ENCODE results near the gene DSE.

DSE gene

DNA sequence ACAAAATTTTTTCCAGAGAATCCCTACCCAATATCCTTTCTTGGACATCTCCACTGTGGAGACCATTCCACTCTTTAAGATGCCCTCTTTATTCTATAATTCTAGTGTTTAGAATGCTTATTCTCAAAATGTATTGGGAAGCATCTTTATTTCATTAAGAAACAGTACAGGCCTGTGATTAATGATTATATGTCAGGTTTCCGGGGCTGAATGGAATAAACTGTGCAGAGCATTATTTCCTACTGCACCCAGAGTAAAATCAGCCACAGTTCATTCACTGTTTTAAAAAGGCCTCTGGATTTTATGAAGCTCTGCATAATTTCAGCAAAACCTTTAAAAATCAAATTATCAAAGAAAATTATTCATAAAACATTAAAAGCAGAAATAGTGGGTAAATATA is 42.6 kb downstream of the DSE start:
- 100% methylated on average over 1 of the region's 1 CpG for WGBS

DNA sequence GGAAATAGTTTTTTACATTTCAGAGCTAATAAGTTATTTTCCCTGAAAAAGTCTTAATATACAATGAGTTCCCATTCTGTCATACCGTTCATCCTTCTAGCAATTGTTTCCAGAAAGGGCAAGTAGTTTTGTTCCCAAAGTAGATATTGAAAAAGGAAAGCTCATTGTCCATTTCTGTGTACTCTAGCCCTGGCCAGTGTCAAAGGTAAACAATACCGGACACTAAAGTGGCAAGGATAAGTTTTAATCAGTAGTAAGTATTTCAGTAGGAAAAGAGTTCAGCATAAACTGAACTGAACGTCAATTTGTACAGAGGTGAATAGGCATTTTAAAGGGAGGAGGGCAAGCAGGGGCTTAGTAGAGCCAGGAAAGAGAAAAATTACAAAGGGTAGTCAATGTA is 46.9 kb downstream of the DSE start:
- no peaks in the 10 kb centered on the region for H3K36me3 ChIP-seq (ENCODE audit: insufficient read depth, low read length)
- H3K4me1 ChIP-seq (ENCODE audit: insufficient read depth, low read length), result peaks cover 19% of the 10 kb centered on the region
- WGBS, result 95% methylated on average over 3 of the region's 3 CpGs

More for the DNA sequence above, 42.6 kb downstream of the DSE start:
- H3K27ac ChIP-seq (ENCODE audit: low read depth, low read length), result no peak overlapping the region
- no peaks in the 10 kb centered on the region for H3K27me3 ChIP-seq (ENCODE audit: insufficient read depth, low read length)
- peaks cover 6% of the 10 kb centered on the region; the same call in 1 of the 2 replicates for H3K36me3 ChIP-seq (ENCODE audit: insufficient read depth, low read length)
- peaks cover 18% of the 10 kb centered on the region for H3K4me1 ChIP-seq (ENCODE audit: insufficient read depth, low read length)
- H3K9ac ChIP-seq (ENCODE audit: low read depth, low read length), result no peak overlapping the region
- no peaks in the 10 kb centered on the region for H3K9me3 ChIP-seq (ENCODE audit: insufficient read depth, low read depth, low read length)
- no peak overlapping the region for H3K4me3 ChIP-seq (ENCODE audit: low read length)

DNA sequence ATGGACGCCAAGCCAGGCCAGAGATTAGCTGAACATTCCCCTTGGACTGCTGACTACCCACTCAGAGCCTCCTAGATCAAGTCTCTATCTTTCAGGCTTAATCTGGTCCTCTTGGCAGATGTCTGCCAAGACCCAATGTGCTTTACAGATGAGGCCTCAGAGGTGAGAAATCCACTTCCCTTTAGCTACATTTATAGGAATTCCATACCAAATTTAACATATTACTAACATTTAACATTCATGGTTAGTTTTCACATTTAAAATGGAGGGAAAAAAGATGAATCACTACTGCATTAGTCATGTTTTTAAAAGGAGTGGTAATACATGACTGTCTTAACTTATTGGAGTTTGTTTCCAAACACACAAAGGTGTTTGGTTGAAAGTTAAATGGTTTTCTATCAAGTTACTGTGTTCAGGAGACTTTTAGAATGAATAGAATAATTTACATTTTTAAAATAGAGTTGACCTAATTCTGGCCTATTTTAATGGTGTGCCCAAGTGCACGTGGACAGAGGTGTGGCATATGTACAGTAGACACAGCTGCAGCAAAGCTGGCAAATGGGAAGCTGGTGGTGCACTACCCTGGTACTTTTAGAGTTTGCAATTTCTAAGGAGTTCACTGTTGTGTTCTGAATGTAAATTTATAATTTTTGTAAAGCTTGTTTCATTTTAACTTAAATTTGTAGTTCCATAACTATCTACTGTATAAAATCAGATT is 48.5 kb downstream of the DSE start:
- Histone ChIP-seq H3K9ac (ENCODE audit: low read depth, low read length) (no peak overlapping the region), H3K9me3 (ENCODE audit: insufficient read depth, low read depth, low read length) (no peaks in the 10 kb centered on the region), H3K4me3 (ENCODE audit: low read length) (no peak overlapping the region), H3K27me3 (ENCODE audit: insufficient read depth, low read length) (no peaks in the 10 kb centered on the region), H3K36me3 (ENCODE audit: insufficient read depth, low read length) (no peaks in the 10 kb centered on the region), H3K27ac (ENCODE audit: low read depth, low read length) (no peak overlapping the region), H3K4me1 (ENCODE audit: insufficient read depth, low read length) (peaks cover 19% of the 10 kb centered on the region)
- WGBS, result 92% methylated on average over 2 of the region's 2 CpGs

More for the DNA sequence above, 46.9 kb downstream of the DSE start:
- H3K9me3 ChIP-seq (ENCODE audit: insufficient read depth, low read depth, low read length), result no peaks in the 10 kb centered on the region
- no peaks in the 10 kb centered on the region for H3K27me3 ChIP-seq (ENCODE audit: insufficient read depth, low read length)
- no peak overlapping the region for H3K9ac ChIP-seq (ENCODE audit: low read depth, low read length)
- H3K27ac ChIP-seq (ENCODE audit: low read depth, low read length), result no peak overlapping the region
- no peak overlapping the region for H3K4me3 ChIP-seq (ENCODE audit: low read length)

DNA sequence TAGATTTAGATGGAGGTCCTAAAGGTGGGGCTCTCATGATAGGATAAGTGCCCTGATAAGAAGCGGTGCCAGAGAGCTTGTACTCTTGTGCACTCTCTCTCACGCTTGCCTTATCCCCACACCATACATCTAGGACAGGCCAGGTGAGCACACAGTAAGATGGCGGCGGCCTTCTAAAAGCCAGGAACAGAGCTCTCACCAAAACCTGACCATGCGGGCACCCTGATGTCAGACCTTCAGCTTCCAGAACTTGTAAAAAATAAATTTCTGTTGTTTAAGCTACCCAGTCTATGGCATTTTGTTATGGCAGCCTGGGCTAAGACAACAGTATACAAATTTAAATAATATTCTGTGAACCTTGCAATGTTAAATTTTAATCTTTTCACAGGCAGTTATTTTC is 49.6 kb downstream of the DSE start:
- 95% methylated on average over 5 of the region's 5 CpGs for WGBS

DNA sequence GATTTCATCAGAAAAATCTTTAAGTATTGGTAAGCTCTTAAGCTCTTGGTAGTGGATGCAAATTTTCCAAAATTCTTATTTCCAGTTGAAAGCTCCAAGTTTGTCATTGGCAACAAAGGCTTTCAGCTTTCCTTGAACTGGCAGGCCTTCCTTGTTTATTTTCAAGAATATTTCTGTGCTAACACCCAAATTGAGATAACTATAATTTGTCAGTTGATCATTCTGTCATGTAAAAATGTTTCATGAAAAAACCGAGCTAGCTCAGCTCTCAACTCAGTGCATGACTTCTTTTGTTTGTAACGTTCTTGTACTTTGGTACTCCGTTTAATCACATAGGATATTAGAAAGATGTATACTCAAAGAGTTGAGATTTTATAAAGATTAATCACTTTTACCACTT is 51.5 kb downstream of the DSE start:
- WGBS, result 92% methylated on average over 2 of the region's 3 CpGs
- no peak overlapping the region for H3K4me3 ChIP-seq (ENCODE audit: low read length)
- H3K9me3 ChIP-seq (ENCODE audit: insufficient read depth, low read depth, low read length), result no peaks in the 10 kb centered on the region

More for the DNA sequence above, 49.6 kb downstream of the DSE start:
- Histone ChIP-seq H3K36me3 (ENCODE audit: insufficient read depth, low read length) (no peaks in the 10 kb centered on the region), H3K27ac (ENCODE audit: low read depth, low read length) (no peak overlapping the region), H3K4me3 (ENCODE audit: low read length) (no peak overlapping the region), H3K9ac (ENCODE audit: low read depth, low read length) (no peak overlapping the region), H3K4me1 (ENCODE audit: insufficient read depth, low read length) (peaks cover 23% of the 10 kb centered on the region), H3K9me3 (ENCODE audit: insufficient read depth, low read depth, low read length) (no peaks in the 10 kb centered on the region), H3K27me3 (ENCODE audit: insufficient read depth, low read length) (no peaks in the 10 kb centered on the region)

DNA sequence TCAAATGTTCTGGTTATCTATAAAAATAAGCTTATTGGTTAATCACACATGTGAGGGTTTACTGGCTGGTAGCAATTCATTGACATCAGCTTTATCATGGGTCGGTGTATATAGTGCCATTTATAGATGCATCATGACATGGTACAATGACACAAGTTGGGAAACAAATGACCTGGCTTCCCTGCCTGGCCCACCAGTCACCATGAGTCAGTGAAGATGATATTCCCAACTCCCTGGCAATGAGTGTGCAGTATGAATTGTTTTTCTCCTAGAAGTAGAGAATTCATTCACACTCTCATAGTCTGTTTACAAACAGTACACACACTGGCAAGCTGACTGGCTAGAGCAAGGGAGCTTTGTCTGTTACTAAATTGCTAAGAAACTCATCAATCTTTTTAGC is 53.3 kb downstream of the DSE start:
- WGBS, result 98% methylated on average over 1 of the region's 1 CpG

More for the DNA sequence above, 51.5 kb downstream of the DSE start:
- no peaks in the 10 kb centered on the region for H3K27me3 ChIP-seq (ENCODE audit: insufficient read depth, low read length)
- H3K4me1 ChIP-seq (ENCODE audit: insufficient read depth, low read length), result peaks cover 17% of the 10 kb centered on the region
- peaks cover 13% of the 10 kb centered on the region for H3K36me3 ChIP-seq (ENCODE audit: insufficient read depth, low read length)
- H3K9ac ChIP-seq (ENCODE audit: low read depth, low read length), result no peak overlapping the region
- H3K27ac ChIP-seq (ENCODE audit: low read depth, low read length), result no peak overlapping the region; the same call in 1 of the 2 replicates

DNA sequence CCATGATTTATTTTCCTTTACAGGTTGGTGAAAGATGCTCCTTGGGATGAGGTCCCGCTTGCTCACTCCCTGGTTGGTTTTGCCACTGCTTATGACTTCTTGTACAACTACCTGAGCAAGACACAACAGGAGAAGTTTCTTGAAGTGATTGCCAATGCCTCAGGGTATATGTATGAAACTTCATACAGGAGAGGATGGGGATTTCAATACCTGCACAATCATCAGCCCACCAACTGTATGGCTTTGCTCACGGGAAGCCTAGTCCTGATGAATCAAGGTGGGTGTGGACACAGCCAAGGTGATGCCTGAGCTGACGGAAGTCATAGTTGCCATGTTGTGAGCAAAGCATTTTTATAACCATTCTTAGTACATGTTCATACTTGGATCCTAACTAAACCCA is 55.8 kb downstream of the DSE start:
- WGBS, result 100% methylated on average over 3 of the region's 3 CpGs
- Histone ChIP-seq H3K27ac (ENCODE audit: low read depth, low read length) (no peak overlapping the region), H3K4me1 (ENCODE audit: insufficient read depth, low read length) (peaks cover 22% of the 10 kb centered on the region), H3K27me3 (ENCODE audit: insufficient read depth, low read length) (no peaks in the 10 kb centered on the region), H3K36me3 (ENCODE audit: insufficient read depth, low read length) (peaks cover 43% of the 10 kb centered on the region), H3K9ac (ENCODE audit: low read depth, low read length) (no peak overlapping the region), H3K9me3 (ENCODE audit: insufficient read depth, low read depth, low read length) (no peaks in the 10 kb centered on the region), H3K4me3 (ENCODE audit: low read length) (no peak overlapping the region)

More for the DNA sequence above, 53.3 kb downstream of the DSE start:
- Histone ChIP-seq H3K9me3 (ENCODE audit: insufficient read depth, low read depth, low read length) (no peaks in the 10 kb centered on the region), H3K4me1 (ENCODE audit: insufficient read depth, low read length) (peaks cover 17% of the 10 kb centered on the region), H3K9ac (ENCODE audit: low read depth, low read length) (no peak overlapping the region), H3K4me3 (ENCODE audit: low read length) (no peak overlapping the region), H3K27me3 (ENCODE audit: insufficient read depth, low read length) (no peaks in the 10 kb centered on the region), H3K27ac (ENCODE audit: low read depth, low read length) (no peak overlapping the region), H3K36me3 (ENCODE audit: insufficient read depth, low read length) (peaks cover 27% of the 10 kb centered on the region)

DNA sequence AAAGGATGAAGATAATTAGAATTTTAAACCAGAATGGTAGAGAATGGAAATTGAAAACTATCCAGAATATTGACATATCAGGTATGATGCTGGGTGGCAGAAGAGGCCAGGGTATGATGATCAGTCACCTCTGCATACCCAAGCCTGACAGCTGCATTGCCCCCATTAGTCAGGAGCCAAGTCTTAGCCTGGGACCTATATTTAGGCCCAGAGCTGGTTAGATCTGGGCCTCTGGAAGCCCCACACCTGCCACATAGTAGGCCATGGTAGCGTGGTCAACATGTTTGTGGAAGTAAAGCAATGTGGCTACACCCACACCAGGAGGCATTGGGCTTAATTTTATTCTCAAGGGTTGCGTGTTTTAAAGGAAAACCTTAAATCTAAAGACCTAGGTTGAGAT is 58.4 kb downstream of the DSE start:
- peaks cover 55% of the 10 kb centered on the region for H3K36me3 ChIP-seq (ENCODE audit: insufficient read depth, low read length)
- H3K27me3 ChIP-seq (ENCODE audit: insufficient read depth, low read length), result no peaks in the 10 kb centered on the region
- H3K9me3 ChIP-seq (ENCODE audit: insufficient read depth, low read depth, low read length), result no peaks in the 10 kb centered on the region

DNA sequence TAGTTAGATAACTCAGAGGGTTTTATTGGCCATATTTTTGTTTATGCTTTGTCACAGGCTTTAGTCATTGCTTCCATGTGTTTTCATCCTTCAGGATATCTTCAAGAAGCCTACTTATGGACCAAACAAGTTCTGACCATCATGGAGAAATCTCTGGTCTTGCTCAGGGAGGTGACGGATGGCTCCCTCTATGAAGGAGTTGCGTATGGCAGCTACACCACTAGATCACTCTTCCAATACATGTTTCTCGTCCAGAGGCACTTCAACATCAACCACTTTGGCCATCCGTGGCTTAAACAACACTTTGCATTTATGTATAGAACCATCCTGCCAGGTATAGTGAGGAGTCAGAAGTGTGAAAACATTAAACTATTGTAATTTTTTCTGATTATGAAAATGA is 60.1 kb downstream of the DSE start:
- Histone ChIP-seq H3K27me3 (ENCODE audit: insufficient read depth, low read length) (no peaks in the 10 kb centered on the region), H3K27ac (ENCODE audit: low read depth, low read length) (no peak overlapping the region), H3K9me3 (ENCODE audit: insufficient read depth, low read depth, low read length) (no peaks in the 10 kb centered on the region), H3K36me3 (ENCODE audit: insufficient read depth, low read length) (peaks cover 65% of the 10 kb centered on the region), H3K9ac (ENCODE audit: low read depth, low read length) (no peak overlapping the region), H3K4me3 (ENCODE audit: low read length) (no peak overlapping the region), H3K4me1 (ENCODE audit: insufficient read depth, low read length) (peaks cover 24% of the 10 kb centered on the region)
- WGBS, result 96% methylated on average over 3 of the region's 4 CpGs

More for the DNA sequence above, 58.4 kb downstream of the DSE start:
- Histone ChIP-seq H3K4me1 (ENCODE audit: insufficient read depth, low read length) (peaks cover 34% of the 10 kb centered on the region), H3K4me3 (ENCODE audit: low read length) (no peak overlapping the region), H3K27ac (ENCODE audit: low read depth, low read length) (no peak overlapping the region), H3K9ac (ENCODE audit: low read depth, low read length) (no peak overlapping the region)
- WGBS, result 98% methylated on average over 2 of the region's 2 CpGs

DNA sequence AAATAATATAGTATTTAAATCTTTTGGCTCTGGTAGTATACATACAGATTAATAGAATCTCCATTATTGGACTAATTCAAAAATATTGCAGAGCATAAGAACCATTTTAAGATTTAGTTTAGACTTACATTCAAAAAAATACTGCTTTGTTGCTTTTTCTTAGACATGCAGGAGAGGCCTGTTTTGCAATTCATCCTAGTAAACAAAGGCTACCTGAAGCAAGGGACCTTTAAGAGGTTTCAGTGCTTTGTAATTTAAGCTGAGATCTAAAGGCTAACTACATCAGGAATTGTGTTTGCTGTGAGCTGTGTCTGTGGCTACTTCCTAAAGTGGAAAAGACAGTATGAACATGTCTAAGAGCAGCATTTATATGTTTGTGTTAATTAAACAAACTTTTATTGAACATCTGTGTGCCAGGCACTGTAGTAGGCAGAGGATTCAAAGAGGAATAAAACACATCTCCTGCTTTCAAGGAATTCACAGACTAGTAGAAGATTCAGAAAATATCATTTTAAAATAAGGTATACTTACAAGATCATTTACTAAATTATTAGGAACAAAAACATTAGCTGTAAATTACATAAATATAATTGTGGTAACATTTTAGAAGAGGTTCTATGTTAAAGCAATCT is 61.3 kb downstream of the DSE start:
- Histone ChIP-seq H3K4me3 (ENCODE audit: low read length) (no peak overlapping the region), H3K27ac (ENCODE audit: low read depth, low read length) (peak overlapping the region; percentile 66; the same call in 1 of the 2 replicates), H3K27me3 (ENCODE audit: insufficient read depth, low read length) (no peaks in the 10 kb centered on the region), H3K9me3 (ENCODE audit: insufficient read depth, low read depth, low read length) (no peaks in the 10 kb centered on the region), H3K4me1 (ENCODE audit: insufficient read depth, low read length) (peaks cover 24% of the 10 kb centered on the region), H3K9ac (ENCODE audit: low read depth, low read length) (no peak overlapping the region), H3K36me3 (ENCODE audit: insufficient read depth, low read length) (peaks cover 58% of the 10 kb centered on the region)

DNA sequence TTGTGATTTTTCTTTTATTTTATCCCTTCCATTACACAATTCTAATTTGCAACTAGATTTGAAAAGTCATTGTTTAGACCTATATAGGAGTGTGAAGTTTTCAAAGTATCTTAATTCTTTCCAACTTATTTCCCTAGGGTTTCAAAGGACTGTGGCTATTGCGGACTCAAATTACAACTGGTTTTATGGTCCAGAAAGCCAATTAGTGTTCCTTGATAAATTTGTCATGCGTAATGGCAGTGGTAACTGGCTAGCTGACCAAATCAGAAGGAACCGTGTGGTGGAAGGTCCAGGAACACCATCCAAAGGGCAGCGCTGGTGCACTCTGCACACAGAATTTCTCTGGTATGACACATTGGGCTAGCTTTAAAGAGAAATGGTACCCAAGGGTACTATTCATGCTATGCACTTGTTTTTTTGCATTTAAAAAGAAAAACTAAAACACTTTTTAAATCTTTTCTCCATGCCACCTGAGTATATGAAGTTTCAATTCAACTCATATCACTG is 62.5 kb downstream of the DSE start:
- H3K27ac ChIP-seq (ENCODE audit: low read depth, low read length), result no peak overlapping the region
- no peaks in the 10 kb centered on the region for H3K9me3 ChIP-seq (ENCODE audit: insufficient read depth, low read depth, low read length)
- peaks cover 24% of the 10 kb centered on the region for H3K4me1 ChIP-seq (ENCODE audit: insufficient read depth, low read length)
- 94% methylated on average over 4 of the region's 4 CpGs for WGBS
- no peak overlapping the region for H3K4me3 ChIP-seq (ENCODE audit: low read length)
- H3K9ac ChIP-seq (ENCODE audit: low read depth, low read length), result no peak overlapping the region
- no peaks in the 10 kb centered on the region for H3K27me3 ChIP-seq (ENCODE audit: insufficient read depth, low read length)
- peaks cover 49% of the 10 kb centered on the region for H3K36me3 ChIP-seq (ENCODE audit: insufficient read depth, low read length)
